Parathyroid adenoma (tissue), 2 donors: ENCODE data around the gene TST.

Source experiments
- H2AFZ ChIP-seq: fragments of 300-600 bp; sonication (generic); one replicate; pipeline ENCODE4 v1.7.0; 2017; ENCODE audit warnings: antibody characterized with exemption, mild to moderate bottlenecking
- H3K27ac ChIP-seq: fragments of 300-600 bp; sonication (generic); one replicate; pipeline ENCODE4 v1.7.0; 2017
- H3K27me3 ChIP-seq: fragments of 300-600 bp; sonication (generic); one replicate; pipeline ENCODE4 v1.7.0; 2017; ENCODE audit warnings: low read length; ENCODE audit not compliant: control insufficient read depth, insufficient read depth
- H3K36me3 ChIP-seq: fragments of 300-600 bp; sonication (generic); one replicate; pipeline ENCODE4 v1.7.0; 2017; ENCODE audit warnings: low read length; ENCODE audit not compliant: control insufficient read depth, insufficient read depth
- H3K4me1 ChIP-seq: fragments of 300-600 bp; sonication (generic); one replicate; pipeline ENCODE4 v1.7.0; 2017; ENCODE audit warnings: control low read depth
- H3K4me2 ChIP-seq: fragments of 300-600 bp; sonication (generic); one replicate; pipeline ENCODE4 v1.7.0; 2017; ENCODE audit warnings: low read length
- H3K4me3 ChIP-seq: fragments of 300-600 bp; sonication (generic); one replicate; pipeline ENCODE4 v1.7.0; 2017; ENCODE audit warnings: low read depth, low read length
- H3K79me2 ChIP-seq: fragments of 300-600 bp; sonication (generic); one replicate; pipeline ENCODE4 v1.7.0; 2017; ENCODE audit warnings: control low read depth
- H3K9ac ChIP-seq: fragments of 300-600 bp; sonication (generic); one replicate; pipeline ENCODE4 v1.7.0; 2017; ENCODE audit warnings: mild to moderate bottlenecking
- H3K9me3 ChIP-seq: fragments of 300-600 bp; sonication (generic); one replicate; pipeline ENCODE4 v1.7.0; 2017; ENCODE audit warnings: low read length; ENCODE audit not compliant: control insufficient read depth
- TF ChIP-seq, protein P1 (sequence below): fragments of 300-600 bp; sonication (generic); IDR thresholded peaks from one replicate; pipeline ENCODE4 v1.7.0; 2017; ENCODE audit warnings: antibody characterized with exemption, mild to moderate bottlenecking
- donor health status: primary hyperparathyroidism.

The TST gene

DNA sequence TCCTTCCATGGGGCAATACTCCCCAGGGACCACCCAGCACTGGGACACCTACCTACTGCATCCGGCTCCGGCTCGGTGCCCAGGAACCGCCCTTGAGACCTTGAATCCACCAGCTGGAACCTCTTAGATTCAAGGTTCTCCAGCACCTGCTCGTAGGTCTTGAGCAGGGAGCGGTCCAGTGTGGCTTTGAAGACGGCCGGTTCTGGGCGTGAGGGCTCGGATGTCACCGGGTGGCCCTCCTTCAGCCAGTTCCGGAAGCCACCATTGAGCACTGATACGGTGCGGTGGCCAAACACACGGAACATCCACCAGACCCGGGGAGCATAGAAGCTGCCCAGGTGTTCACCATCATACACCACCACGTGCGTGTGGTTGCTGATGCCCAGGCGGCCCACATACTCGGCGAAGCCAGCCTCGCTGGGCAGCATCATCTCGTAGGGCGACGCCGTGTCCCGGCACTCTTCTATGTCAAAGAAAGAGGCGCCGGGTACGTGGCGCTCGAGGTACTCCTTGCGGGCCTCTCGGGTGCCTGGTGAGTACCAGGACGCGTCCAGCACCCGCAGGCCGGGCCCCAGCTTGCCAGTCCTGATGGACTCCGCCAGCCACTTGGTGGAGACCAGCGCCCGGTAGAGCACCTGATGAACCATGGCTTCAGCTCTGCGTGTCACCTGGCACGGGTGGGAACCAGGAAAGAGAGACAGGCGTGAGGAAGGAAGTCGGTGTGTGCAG, 997 bp downstream of the TST start:
- H3K9ac ChIP-seq: no peak overlapping the region
- no peaks in the 10 kb centered on the region for H3K27me3 ChIP-seq
- H3K4me2 ChIP-seq: peak overlapping the region; percentile 92
- H3K4me1 ChIP-seq: no peaks in the 10 kb centered on the region
- TF ChIP-seq, protein P1, sequence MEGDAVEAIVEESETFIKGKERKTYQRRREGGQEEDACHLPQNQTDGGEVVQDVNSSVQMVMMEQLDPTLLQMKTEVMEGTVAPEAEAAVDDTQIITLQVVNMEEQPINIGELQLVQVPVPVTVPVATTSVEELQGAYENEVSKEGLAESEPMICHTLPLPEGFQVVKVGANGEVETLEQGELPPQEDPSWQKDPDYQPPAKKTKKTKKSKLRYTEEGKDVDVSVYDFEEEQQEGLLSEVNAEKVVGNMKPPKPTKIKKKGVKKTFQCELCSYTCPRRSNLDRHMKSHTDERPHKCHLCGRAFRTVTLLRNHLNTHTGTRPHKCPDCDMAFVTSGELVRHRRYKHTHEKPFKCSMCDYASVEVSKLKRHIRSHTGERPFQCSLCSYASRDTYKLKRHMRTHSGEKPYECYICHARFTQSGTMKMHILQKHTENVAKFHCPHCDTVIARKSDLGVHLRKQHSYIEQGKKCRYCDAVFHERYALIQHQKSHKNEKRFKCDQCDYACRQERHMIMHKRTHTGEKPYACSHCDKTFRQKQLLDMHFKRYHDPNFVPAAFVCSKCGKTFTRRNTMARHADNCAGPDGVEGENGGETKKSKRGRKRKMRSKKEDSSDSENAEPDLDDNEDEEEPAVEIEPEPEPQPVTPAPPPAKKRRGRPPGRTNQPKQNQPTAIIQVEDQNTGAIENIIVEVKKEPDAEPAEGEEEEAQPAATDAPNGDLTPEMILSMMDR: no peak
- H3K79me2 ChIP-seq: no peaks in the 10 kb centered on the region
- no peaks in the 10 kb centered on the region for H3K36me3 ChIP-seq
- peak overlapping the region; percentile 68 for H3K4me3 ChIP-seq
- H3K27ac ChIP-seq: no peak overlapping the region
- H3K9me3 ChIP-seq: no peaks in the 10 kb centered on the region
- H2AFZ ChIP-seq: peak overlapping the region; percentile 76

GRCh38 chr22:37017356-37017755, 1.9 kb downstream of the TST start:
- Histone ChIP-seq H3K36me3 (no peaks in the 10 kb centered on the region), H3K4me1 (no peaks in the 10 kb centered on the region), H3K27ac (no peak overlapping the region), H3K27me3 (no peaks in the 10 kb centered on the region), H2AFZ (no peak overlapping the region), H3K79me2 (no peaks in the 10 kb centered on the region), H3K9me3 (no peaks in the 10 kb centered on the region), H3K4me2 (no peak overlapping the region), H3K4me3 (no peak overlapping the region), H3K9ac (no peak overlapping the region)
- TF ChIP-seq, protein P1: no peak

DNA sequence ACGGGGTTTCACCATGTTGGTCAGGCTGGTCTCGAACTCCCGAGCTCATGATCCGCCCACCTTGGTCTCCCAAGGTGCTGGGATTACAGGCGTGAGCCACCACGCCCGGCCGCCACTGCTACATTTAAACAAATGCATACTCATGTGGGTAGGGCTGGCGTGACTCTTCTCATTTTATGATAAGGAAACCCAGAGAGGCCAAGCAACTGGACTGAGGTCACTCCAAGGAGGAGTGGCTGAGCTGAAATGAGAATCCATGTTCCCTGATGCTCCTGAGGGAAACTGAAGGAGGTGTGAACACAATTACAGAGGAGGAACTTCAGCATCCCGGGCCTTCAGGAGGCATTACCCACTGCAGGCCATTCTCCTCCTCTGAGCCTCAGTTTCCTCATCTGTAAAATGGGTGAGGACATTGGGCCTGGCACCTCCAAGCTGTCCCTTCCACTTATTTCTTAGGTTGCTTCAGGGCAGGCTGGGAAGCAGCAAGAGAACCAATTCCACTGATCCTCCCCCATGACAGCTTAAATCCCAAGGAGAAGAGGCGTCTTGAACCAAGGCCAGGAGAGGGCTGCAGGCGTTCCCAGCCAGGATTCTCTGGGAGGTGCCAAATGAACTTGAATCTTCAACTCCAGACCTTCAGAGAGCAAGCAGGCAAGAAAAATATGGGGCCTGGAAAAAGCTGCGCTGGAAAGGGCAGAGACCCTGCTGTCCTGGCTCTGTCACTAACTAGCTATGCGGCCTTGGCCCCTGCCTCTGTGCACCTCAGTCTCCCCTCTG, 2.9 kb downstream of the TST start:
- TF ChIP-seq, protein P1: no peak
- Histone ChIP-seq H3K9me3 (no peaks in the 10 kb centered on the region), H3K4me2 (no peak overlapping the region), H3K79me2 (no peaks in the 10 kb centered on the region), H3K36me3 (no peaks in the 10 kb centered on the region), H3K9ac (no peak overlapping the region), H3K4me1 (no peaks in the 10 kb centered on the region), H2AFZ (no peak overlapping the region), H3K4me3 (no peak overlapping the region), H3K27ac (no peak overlapping the region), H3K27me3 (no peaks in the 10 kb centered on the region)

GRCh38 chr22:37015587-37015878, 3.7 kb downstream of the TST start:
- Histone ChIP-seq H3K27ac (no peak overlapping the region), H3K27me3 (no peaks in the 10 kb centered on the region), H3K9ac (no peak overlapping the region), H2AFZ (no peak overlapping the region), H3K4me2 (no peak overlapping the region), H3K79me2 (no peaks in the 10 kb centered on the region), H3K9me3 (no peaks in the 10 kb centered on the region), H3K4me1 (no peaks in the 10 kb centered on the region), H3K4me3 (no peak overlapping the region), H3K36me3 (no peaks in the 10 kb centered on the region)
- TF ChIP-seq, protein P1: no peak
